Suprapubic skin (tissue), 3 donors: ENCODE data around the gene CCNT2.

Source experiments
- CTCF ChIP-seq, 2 donors: fragments of 200-600 bp in 1 of 2; fragments of 450-650 bp in 1 of 2; sonication (generic) in 1 of 2; IDR thresholded peaks; one replicate each; pipeline ENCODE4 v1.5.1; 2016 to 2019; ENCODE audit warnings: antibody characterized with exemption in 2 of 2, mild to moderate bottlenecking in 1 of 2, moderate library complexity in 1 of 2
- POLR2AphosphoS5 ChIP-seq, 3 donors: sonication (generic); formaldehyde crosslinking; IDR thresholded peaks; one replicate each; pipeline ENCODE4 v1.6.1; 2017; ENCODE audit warnings: antibody characterized with exemption in 3 of 3

- TF ChIP-seq CTCF (IDR thresholded peaks at IDR 0.05) (no peak), POLR2AphosphoS5 (IDR thresholded peaks at IDR 0.05) (no peak)
Observed at GRCh38 chr2:134911400-134911785, 7.2 kb upstream of the CCNT2 start.
